Measurements from ENCODE around the gene MYCL.
"Not testable (repeated sequence)": the region's sequence is repeated elsewhere in the genome, so short reads cannot be mapped to it uniquely, and the experiment has no call there.

The MYCL gene

GRCh38 chr1:39890273-39890672 lies 11.4 kb downstream of the MYCL start:
- DNase-seq: no peak

DNA sequence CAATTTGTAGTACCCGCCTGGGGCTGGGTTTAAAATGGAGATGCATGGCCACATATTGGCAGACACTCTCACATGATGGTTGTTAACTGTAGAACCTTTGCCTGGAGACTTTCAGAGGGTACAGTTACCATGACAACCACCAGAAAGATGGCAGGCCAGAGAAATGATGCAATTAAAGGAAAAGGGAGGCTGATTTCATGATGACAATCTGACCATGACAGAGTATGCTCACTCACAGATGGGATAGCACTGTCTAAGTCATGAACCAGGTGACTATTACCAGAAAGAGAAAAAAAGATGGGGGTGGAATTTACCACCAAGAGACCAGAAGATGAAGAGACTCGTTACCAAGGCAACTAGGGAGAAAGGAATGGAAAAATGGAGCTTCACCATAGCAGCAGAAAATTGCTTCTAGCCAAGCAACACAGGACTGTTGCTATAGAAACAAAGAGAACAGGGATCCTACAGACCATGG lies 14.9 kb downstream of the MYCL start:
- peak; percentile 82 for DNase-seq

DNA sequence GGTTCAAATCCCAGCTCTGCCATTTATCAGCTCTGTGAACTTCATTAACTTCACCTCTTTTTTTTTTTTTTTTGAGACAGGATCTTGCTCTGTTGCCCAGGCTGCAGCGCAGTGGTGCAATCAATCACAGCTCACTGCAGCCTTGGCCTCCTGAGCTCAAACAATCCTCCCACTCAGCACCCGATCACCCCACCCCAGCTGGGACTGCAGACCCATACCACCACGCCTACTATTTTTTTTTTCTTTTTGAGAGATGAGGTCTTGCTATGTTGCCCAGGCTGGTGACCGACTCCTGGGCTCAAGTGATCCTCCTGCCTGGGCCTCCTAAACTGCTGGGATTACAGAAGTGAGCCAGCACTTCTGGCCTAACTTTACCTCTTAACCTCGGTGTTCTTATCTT lies 16.2 kb downstream of the MYCL start:
- DNase-seq: no peak

GRCh38 chr1:39882152-39882551 lies 19.6 kb downstream of the MYCL start:
- DNase-seq: no peak

GRCh38 chr1:39877980-39878956 lies 23.4 kb downstream of the MYCL start:
- DNase-seq: no peak

GRCh38 chr1:39877231-39877778 lies 24.4 kb downstream of the MYCL start:
- peak; percentile 37 for DNase-seq

DNA sequence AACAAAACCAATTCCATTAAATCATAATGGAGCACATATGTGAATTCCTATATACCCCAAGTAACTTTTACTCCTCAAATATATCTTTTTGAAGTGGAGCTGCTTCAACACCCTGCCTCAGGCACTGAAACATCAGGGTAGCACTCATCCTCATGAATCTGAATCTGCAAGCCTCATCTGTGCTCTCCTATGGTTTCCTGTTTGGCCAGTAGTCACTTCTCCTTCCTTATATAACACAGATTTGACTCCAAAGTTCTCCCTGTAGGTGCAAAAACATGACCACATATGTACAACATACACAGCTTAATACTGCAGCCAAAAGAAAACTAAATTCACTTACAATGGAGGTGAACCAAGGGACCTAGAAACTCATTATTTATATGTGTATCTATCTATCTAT lies 25.6 kb downstream of the MYCL start:
- DNase-seq: no peak

DNA sequence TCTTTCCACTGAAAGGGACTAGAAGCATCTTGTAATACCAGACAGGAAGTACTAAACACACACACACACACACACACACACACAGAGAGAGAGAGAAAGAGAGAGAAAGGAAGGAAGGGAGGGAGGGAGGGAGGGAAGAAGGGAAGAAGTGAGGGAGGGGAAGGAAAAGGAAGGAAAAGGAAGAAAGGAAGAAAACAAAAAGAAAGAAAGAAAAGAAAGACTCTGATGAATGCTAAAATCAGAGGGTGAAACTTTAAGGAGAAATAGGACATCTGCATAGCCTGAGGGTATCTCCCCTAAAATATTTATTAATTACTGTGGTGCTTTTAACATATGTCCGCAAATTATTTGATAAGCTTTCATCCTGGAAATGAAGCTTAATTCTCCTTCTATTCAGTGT lies 29.0 kb downstream of the MYCL start:
- DNase-seq: no peak

- DNase-seq: no peak
Measured at GRCh38 chr1:39871796-39872195, 29.9 kb downstream of the MYCL start.

- not testable (repeated sequence) for DNase-seq
Measured at GRCh38 chr1:39871043-39871442, 30.7 kb downstream of the MYCL start.

- DNase-seq: not testable (repeated sequence)
Measured at GRCh38 chr1:39869538-39870112, 32.1 kb downstream of the MYCL start.

DNA sequence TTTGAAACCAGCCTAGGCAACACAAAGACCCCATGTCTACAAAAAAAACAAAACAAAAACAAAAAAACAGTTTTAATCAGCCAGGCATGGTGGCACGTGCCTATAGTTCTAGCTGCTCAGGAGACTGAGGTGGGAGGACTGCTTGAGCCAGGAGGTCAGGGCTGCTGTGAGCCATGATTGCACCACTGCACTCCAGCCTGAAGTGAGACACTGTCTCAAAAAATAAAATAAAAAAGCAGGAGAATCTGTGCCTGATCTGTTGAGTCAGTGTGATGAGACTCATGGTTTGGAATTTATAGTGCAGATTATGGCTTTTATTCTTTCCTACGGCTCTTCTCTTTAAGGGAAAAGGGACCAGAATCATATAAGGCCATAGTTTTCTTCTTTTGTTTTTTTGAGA lies 35.0 kb downstream of the MYCL start:
- DNase-seq: no peak

GRCh38 chr1:39865762-39866161 lies 36.0 kb downstream of the MYCL start:
- DNase-seq: no peak

DNA sequence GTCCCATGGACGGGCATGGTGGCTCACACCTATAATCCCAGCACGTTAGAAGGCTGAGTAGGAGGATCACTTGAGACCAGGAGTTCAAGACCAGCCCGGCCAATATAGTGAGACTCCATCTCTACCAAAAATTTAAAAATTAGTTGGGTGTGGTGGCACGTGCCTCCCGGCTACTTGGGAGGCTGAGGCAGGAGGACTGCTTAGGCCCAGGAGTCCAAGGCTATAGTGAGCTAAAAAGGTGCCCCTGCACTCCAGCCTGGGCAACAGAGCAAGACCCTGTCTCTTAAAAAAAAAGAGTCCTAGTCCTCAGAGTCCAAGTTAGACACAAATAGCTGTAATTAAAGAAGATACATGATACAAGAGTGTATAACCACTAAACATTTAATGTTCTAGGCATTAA lies 38.5 kb downstream of the MYCL start:
- no peak for DNase-seq

DNA sequence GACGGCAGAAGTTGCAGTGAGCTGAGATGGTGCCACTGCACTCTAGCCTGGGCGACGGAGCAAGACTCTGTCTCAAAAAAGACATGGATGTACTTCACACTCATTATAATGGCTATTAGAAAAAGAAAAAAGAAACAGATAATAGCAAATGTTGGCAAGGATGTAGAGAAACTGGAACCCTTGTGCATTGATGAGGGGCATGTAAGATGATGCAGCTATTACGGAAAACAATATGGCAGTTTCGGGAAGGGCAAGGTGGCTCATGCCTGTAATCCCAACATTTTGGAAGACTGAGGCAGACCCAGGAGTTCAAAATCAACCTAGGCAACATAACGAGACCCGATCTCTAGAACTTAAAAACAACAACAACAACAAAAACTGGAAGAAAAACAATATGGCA lies 40.7 kb downstream of the MYCL start:
- no peak for DNase-seq

- no peak for DNase-seq
Measured at GRCh38 chr1:39859859-39860812, 41.6 kb downstream of the MYCL start.

DNA sequence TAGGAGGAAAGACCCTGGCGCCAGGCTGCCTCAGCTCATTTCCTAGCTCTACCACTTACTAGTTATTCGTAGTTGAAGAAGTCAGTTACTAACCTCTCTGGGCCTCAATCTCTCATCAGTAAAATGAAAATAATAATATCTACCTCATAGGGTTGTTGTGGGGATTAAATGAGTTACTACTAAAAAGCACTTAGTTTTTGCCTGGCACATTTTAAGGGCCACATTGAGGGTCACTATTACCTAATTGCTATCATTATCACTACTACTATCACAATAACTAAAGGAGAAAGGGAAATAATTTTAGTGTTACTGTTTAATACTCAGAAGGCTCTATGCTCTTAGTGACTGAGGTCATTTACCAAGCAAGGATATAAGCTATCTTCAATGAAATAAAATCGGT lies 43.4 kb downstream of the MYCL start:
- no peak for DNase-seq

DNA sequence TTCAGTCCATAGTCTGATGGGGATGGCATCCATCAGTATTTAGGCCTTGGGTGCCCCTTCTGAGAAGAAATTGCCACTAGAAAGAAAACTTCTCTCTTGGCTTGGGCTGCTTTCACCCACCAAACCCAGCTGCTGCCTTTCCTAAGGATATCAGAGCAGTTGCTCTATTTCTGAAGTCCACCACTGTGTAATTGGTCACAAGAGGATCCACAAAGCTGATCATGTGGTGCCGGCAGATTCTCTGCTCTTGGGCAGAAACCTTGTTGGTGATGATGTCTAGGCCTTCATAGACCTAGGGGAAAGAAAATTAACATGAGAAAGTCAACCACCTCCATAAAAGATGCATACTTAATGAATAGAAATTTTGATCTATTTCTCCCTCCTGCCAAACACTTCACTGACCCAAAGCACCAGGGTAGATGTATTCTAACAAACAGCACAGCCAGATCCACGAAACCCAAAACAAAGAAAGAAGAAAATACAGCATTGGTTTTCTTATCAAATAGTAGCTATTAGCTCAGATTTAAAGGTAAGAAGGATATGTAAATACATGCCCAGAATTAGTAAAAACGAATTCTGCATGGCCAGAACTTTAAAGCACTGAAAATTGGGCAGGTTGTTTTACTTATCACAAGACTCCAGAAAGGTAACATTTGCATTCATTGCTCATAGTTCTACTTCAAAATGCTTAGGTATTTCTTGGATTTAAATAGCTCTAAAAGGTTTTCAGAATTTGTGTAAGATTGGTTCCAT lies 44.4 kb downstream of the MYCL start:
- no peak for DNase-seq

GRCh38 chr1:39854738-39855137 lies 47.0 kb downstream of the MYCL start:
- no peak for DNase-seq

GRCh38 chr1:39854314-39854713 lies 47.4 kb downstream of the MYCL start:
- DNase-seq: no peak

- DNase-seq: peak; percentile 44
Measured at GRCh38 chr1:39852876-39853275, 48.8 kb downstream of the MYCL start.

DNA sequence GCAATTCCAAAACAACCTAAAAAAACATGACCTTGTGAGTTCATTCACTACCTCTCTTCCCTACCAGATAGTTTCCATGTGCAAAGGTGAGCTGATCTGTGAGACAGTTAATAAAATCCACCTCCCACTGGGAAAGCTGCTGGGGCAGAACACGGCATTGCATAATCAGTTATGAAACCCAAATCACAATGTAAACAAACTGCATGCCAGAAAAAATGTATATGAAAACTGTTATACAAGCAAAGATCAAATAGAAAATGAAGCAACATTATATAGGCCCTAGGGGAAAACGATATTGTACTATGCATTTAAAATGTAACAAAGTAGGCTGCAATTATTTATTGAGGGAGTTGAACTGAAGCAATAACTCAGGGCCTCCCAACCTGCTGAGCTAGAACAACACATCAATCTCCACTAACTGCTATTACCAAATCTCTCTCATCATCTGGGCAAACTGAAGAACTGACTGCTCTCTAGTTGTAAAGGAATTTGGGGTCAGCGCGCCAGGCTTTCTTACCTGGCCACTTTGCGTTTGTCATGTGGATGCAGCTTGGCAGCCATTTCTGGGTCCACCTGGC lies 49.4 kb downstream of the MYCL start:
- peak; percentile 71 for DNase-seq
